Measurements from ENCODE around the gene CDK9. TPM values are rescaled to one million over a fixed set of nuclear protein-coding genes. Genes with fewer than 3 reads are reported as not detected.

CDK9 gene
- total and polyA plus RNA-seq, 10 of the 15 experiments (the other 5 are each of a cell fraction or from before 2014, with no cell fraction given): 7.3 to 92.6 (median 51.6) TPM

GRCh38 chr9:127776195-127776923, 9.5 kb upstream of the CDK9 start (continued):
- TF ChIP-seq DPF2 (IDR thresholded peaks at IDR 0.05) (peak; percentile 31; the same call in 1 of the 2 replicates), NBN (IDR thresholded peaks at IDR 0.05) (peak; percentile 37; the same call in 1 of the 2 replicates), JUNB (IDR thresholded peaks at IDR 0.05) (no peak), EGR1 (IDR thresholded peaks at IDR 0.05; ENCODE audit: borderline replicate concordance in 1 of 2, low read depth in 2 of 2, low read length in 2 of 2) (peak in 1 of 2 experiments; percentile 86; a peak in 2 of 3 replicates), NR2F1 (conservative IDR thresholded peaks at IDR 0.05) (0 out of 2 replicates have a peak, but pooled peaks have one; percentile 37), BHLHE40 (IDR thresholded peaks at IDR 0.05; ENCODE audit: borderline replicate concordance in 1 of 2, low read depth in 2 of 2, low read length in 1 of 2) (peak; percentile 86 to 95), RELB (IDR thresholded peaks at IDR 0.05; ENCODE audit: low read depth) (peak; percentile 59; the same call in 1 of the 2 replicates), ZBED1 (IDR thresholded peaks at IDR 0.05; ENCODE audit: borderline replicate concordance) (no peak), ATF7 (IDR thresholded peaks at IDR 0.05; ENCODE audit: low read depth) (peak; percentile 97), MEF2B (IDR thresholded peaks at IDR 0.05; ENCODE audit: partially characterized antibody, poor library complexity, severe bottlenecking) (peak; percentile 51), BACH1 (IDR thresholded peaks at IDR 0.05; ENCODE audit: borderline replicate concordance) (0 out of 2 replicates have a peak, but pooled peaks have one; percentile 28), SIX5 (IDR thresholded peaks at IDR 0.05; ENCODE audit: low read depth, low read length, severe bottlenecking) (peak; percentile 25), ZNF24 (IDR thresholded peaks at IDR 0.05) (no peak), TAF1 (IDR thresholded peaks at IDR 0.05; ENCODE audit: borderline replicate concordance, low read depth, low read length) (peak; percentile 51; the same call in 1 of the 2 replicates), PAX5 (IDR thresholded peaks at IDR 0.05; ENCODE audit: borderline replicate concordance, low read depth, low read length) (0 out of 2 replicates have a peak, but pooled peaks have one; percentile 38), POLR2A (IDR thresholded peaks at IDR 0.05; ENCODE audit: low read depth, low read length) (peak; percentile 54), TCF3 (IDR thresholded peaks at IDR 0.05; ENCODE audit: borderline replicate concordance, insufficient read depth, low read depth, low read length) (0 out of 2 replicates have a peak, but pooled peaks have one; percentile 60), PAX8 (IDR thresholded peaks at IDR 0.05) (no peak), MYC (IDR thresholded peaks at IDR 0.05; ENCODE audit: insufficient read depth, insufficient read length, insufficient replicate concordance, low read length, severe bottlenecking) (peak; percentile 6), BCL11A (IDR thresholded peaks at IDR 0.05; ENCODE audit: low read depth, low read length) (0 out of 2 replicates have a peak, but pooled peaks have one; percentile 33), ZNF207 (IDR thresholded peaks at IDR 0.05; ENCODE audit: borderline replicate concordance) (peak; percentile 47; the same call in 1 of the 2 replicates), TARDBP (IDR thresholded peaks at IDR 0.05; ENCODE audit: borderline replicate concordance) (no peak)
- TF ChIP-seq, protein P1, sequence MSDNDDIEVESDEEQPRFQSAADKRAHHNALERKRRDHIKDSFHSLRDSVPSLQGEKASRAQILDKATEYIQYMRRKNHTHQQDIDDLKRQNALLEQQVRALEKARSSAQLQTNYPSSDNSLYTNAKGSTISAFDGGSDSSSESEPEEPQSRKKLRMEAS (IDR thresholded peaks at IDR 0.05; ENCODE audit: low read depth, low read length): no peak
- TF ChIP-seq, protein P2, sequence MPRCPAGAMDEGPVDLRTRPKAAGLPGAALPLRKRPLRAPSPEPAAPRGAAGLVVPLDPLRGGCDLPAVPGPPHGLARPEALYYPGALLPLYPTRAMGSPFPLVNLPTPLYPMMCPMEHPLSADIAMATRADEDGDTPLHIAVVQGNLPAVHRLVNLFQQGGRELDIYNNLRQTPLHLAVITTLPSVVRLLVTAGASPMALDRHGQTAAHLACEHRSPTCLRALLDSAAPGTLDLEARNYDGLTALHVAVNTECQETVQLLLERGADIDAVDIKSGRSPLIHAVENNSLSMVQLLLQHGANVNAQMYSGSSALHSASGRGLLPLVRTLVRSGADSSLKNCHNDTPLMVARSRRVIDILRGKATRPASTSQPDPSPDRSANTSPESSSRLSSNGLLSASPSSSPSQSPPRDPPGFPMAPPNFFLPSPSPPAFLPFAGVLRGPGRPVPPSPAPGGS (IDR thresholded peaks at IDR 0.05; ENCODE audit: borderline replicate concordance, insufficient read depth, low read depth, low read length, poor library complexity, severe bottlenecking): peak; percentile 58
- TF ChIP-seq, protein P3, sequence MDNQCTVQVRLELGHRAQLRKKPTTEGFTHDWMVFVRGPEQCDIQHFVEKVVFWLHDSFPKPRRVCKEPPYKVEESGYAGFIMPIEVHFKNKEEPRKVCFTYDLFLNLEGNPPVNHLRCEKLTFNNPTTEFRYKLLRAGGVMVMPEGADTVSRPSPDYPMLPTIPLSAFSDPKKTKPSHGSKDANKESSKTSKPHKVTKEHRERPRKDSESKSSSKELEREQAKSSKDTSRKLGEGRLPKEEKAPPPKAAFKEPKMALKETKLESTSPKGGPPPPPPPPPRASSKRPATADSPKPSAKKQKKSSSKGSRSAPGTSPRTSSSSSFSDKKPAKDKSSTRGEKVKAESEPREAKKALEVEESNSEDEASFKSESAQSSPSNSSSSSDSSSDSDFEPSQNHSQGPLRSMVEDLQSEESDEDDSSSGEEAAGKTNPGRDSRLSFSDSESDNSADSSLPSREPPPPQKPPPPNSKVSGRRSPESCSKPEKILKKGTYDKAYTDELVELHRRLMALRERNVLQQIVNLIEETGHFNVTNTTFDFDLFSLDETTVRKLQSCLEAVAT (IDR thresholded peaks at IDR 0.05): 0 out of 2 replicates have a peak, but pooled peaks have one; percentile 43
